PC-3 (cell line): ENCODE data around the gene SFMBT2.

ENCODE experiments used
- EZH2phosphoT487 ChIP-seq: fragments of 300-600 bp; sonication (generic); IDR thresholded peaks from 2 replicates; pipeline ENCODE4 v1.6.1; 2018; ENCODE audit warnings: mild to moderate bottlenecking, antibody characterized with exemption, low read length, borderline replicate concordance
- TF ChIP-seq, protein P1 (sequence below): fragments of 300-600 bp; sonication (generic); conservative IDR thresholded peaks from 2 replicates; pipeline ENCODE4 v1.5.1; 2017; ENCODE audit warnings: antibody characterized with exemption, low read depth, mild to moderate bottlenecking, low read length

GRCh38 chr10:7308826-7309225, 102.0 kb downstream of the SFMBT2 start:
- TF ChIP-seq, protein P1, sequence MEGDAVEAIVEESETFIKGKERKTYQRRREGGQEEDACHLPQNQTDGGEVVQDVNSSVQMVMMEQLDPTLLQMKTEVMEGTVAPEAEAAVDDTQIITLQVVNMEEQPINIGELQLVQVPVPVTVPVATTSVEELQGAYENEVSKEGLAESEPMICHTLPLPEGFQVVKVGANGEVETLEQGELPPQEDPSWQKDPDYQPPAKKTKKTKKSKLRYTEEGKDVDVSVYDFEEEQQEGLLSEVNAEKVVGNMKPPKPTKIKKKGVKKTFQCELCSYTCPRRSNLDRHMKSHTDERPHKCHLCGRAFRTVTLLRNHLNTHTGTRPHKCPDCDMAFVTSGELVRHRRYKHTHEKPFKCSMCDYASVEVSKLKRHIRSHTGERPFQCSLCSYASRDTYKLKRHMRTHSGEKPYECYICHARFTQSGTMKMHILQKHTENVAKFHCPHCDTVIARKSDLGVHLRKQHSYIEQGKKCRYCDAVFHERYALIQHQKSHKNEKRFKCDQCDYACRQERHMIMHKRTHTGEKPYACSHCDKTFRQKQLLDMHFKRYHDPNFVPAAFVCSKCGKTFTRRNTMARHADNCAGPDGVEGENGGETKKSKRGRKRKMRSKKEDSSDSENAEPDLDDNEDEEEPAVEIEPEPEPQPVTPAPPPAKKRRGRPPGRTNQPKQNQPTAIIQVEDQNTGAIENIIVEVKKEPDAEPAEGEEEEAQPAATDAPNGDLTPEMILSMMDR, result no peak
- TF ChIP-seq EZH2phosphoT487, result no peak
